MM.1S (cell line): Measurements from ENCODE around the gene INSIG2.

Experiments
- DNase-seq: peaks from one replicate; pipeline ENCODE4 v3.0.0-alpha.2; 2015
- H2AFZ ChIP-seq: fragments of 300-600 bp; sonication (generic); 2 replicates; pipeline ENCODE4 v1.6.0; 2016; ENCODE audit warnings: antibody characterized with exemption, low read length
- H3F3A ChIP-seq: fragments of 300-600 bp; sonication (generic); 2 replicates; pipeline ENCODE4 v1.6.1; 2016; ENCODE audit warnings: mild to moderate bottlenecking, antibody characterized with exemption, low read length, moderate library complexity, mixed read lengths; ENCODE audit not compliant: insufficient read depth
- H3K27ac ChIP-seq: fragments of 300-600 bp; sonication (generic); 2 replicates; pipeline ENCODE4 v1.5.1; 2016; ENCODE audit warnings: mild to moderate bottlenecking, low read length
- H3K27me3 ChIP-seq: fragments of 300-600 bp; sonication (generic); replicated peaks from 2 replicates; pipeline ENCODE4 v1.6.0; 2016; ENCODE audit warnings: low read length; ENCODE audit not compliant: insufficient read depth
- H3K36me3 ChIP-seq: fragments of 300-600 bp; sonication (generic); replicated peaks from 2 replicates; pipeline ENCODE4 v1.6.1; 2016; ENCODE audit warnings: mild to moderate bottlenecking, low read length, mixed read lengths; ENCODE audit not compliant: insufficient read depth
- H3K4me1 ChIP-seq: fragments of 300-600 bp; sonication (generic); 2 replicates; pipeline ENCODE4 v1.6.1; 2016; ENCODE audit warnings: low read length, mixed read lengths
- H3K4me2 ChIP-seq: fragments of 300-600 bp; sonication (generic); 2 replicates; pipeline ENCODE4 v1.6.0; 2016; ENCODE audit warnings: low read depth, low read length
- H3K4me3 ChIP-seq: fragments of 300-600 bp; sonication (generic); 2 replicates; pipeline ENCODE4 v1.5.1; 2016; ENCODE audit warnings: low read length, mixed read lengths
- H3K79me2 ChIP-seq: fragments of 300-600 bp; sonication (generic); 2 replicates; pipeline ENCODE4 v1.6.1; 2016; ENCODE audit warnings: mixed run types, low read length, mixed read lengths
- H3K9ac ChIP-seq: fragments of 300-600 bp; sonication (generic); 2 replicates; pipeline ENCODE4 v1.6.1; 2016; ENCODE audit warnings: low read length, mixed read lengths
- H3K9me2 ChIP-seq: fragments of 300-600 bp; sonication (generic); replicated peaks from 2 replicates; pipeline ENCODE4 v1.6.1; 2016; ENCODE audit warnings: mild to moderate bottlenecking, low read length, mixed read lengths; ENCODE audit not compliant: insufficient read depth
- H3K9me3 ChIP-seq: fragments of 300-600 bp; sonication (generic); replicated peaks from 2 replicates; pipeline ENCODE4 v1.6.1; 2016; ENCODE audit warnings: mild to moderate bottlenecking, low read length, mixed read lengths; ENCODE audit not compliant: insufficient read depth
- H4K20me1 ChIP-seq: fragments of 300-600 bp; sonication (generic); 2 replicates; pipeline ENCODE4 v1.6.1; 2016; ENCODE audit warnings: mild to moderate bottlenecking, low read length, moderate library complexity, mixed read lengths; ENCODE audit not compliant: insufficient read depth
- CTCF ChIP-seq: fragments of 300-600 bp; sonication (generic); IDR thresholded peaks from 2 replicates; pipeline ENCODE4 v1.5.1; 2016; ENCODE audit warnings: antibody characterized with exemption, low read length, mixed read lengths
- EZH2 ChIP-seq: fragments of 300-600 bp; sonication (generic); optimal IDR thresholded peaks from 2 replicates; pipeline ENCODE3; 2017; ENCODE audit warnings: low read depth, mild to moderate bottlenecking, antibody characterized with exemption, low read length, mixed read lengths
- EZH2phosphoT487 ChIP-seq: fragments of 300-600 bp; sonication (generic); IDR thresholded peaks from 2 replicates; pipeline ENCODE4 v1.6.1; 2018; ENCODE audit warnings: antibody characterized with exemption, low read length

INSIG2 gene

GRCh38 chr2:118050386-118050785 is 37.9 kb upstream of the INSIG2 start:
- 0 out of 2 replicates have a peak, but pooled peaks cover 4% of the 10 kb centered on the region for H3K4me1 ChIP-seq
- no peaks in the 10 kb centered on the region for H4K20me1 ChIP-seq
- H3K27me3 ChIP-seq: no peaks in the 10 kb centered on the region
- H3K36me3 ChIP-seq: no peaks in the 10 kb centered on the region
- no peak for DNase-seq
- TF ChIP-seq EZH2phosphoT487 (no peak), CTCF (no peak), EZH2 (no peak)
- H3F3A ChIP-seq: no peaks in the 10 kb centered on the region
- no peak overlapping the region for H3K4me2 ChIP-seq
- H3K9me3 ChIP-seq: no peaks in the 10 kb centered on the region
- H2AFZ ChIP-seq: no peak overlapping the region
- no peak overlapping the region for H3K4me3 ChIP-seq
- no peaks in the 10 kb centered on the region for H3K9me2 ChIP-seq
- no peak overlapping the region for H3K27ac ChIP-seq
- no peaks in the 10 kb centered on the region for H3K79me2 ChIP-seq
- H3K9ac ChIP-seq: no peak overlapping the region

GRCh38 chr2:118050974-118051373 is 37.3 kb upstream of the INSIG2 start:
- H2AFZ ChIP-seq: no peak overlapping the region
- no peaks in the 10 kb centered on the region for H3K79me2 ChIP-seq
- peaks cover 4% of the 10 kb centered on the region; the same call in 1 of the 2 replicates for H3K4me1 ChIP-seq
- H3K9ac ChIP-seq: no peak overlapping the region
- DNase-seq: no peak
- no peaks in the 10 kb centered on the region for H4K20me1 ChIP-seq
- no peaks in the 10 kb centered on the region for H3K9me3 ChIP-seq
- TF ChIP-seq CTCF (no peak), EZH2 (no peak), EZH2phosphoT487 (no peak)
- H3K36me3 ChIP-seq: no peaks in the 10 kb centered on the region
- no peaks in the 10 kb centered on the region for H3F3A ChIP-seq
- H3K4me3 ChIP-seq: no peak overlapping the region
- H3K9me2 ChIP-seq: no peaks in the 10 kb centered on the region
- no peaks in the 10 kb centered on the region for H3K27me3 ChIP-seq
- H3K4me2 ChIP-seq: no peak overlapping the region
- no peak overlapping the region for H3K27ac ChIP-seq

- no peaks in the 10 kb centered on the region for H3K36me3 ChIP-seq
- no peaks in the 10 kb centered on the region for H4K20me1 ChIP-seq
- H3K79me2 ChIP-seq: no peaks in the 10 kb centered on the region
- no peaks in the 10 kb centered on the region for H3K9me2 ChIP-seq
- H2AFZ ChIP-seq: no peak overlapping the region
- no peak for DNase-seq
- TF ChIP-seq EZH2phosphoT487: no peak
- no peak overlapping the region for H3K27ac ChIP-seq
- no peak overlapping the region for H3K4me2 ChIP-seq
- no peak overlapping the region for H3K4me3 ChIP-seq
- H3F3A ChIP-seq: no peaks in the 10 kb centered on the region
- no peak overlapping the region for H3K9ac ChIP-seq
- peaks cover 7% of the 10 kb centered on the region; the same call in 1 of the 2 replicates for H3K4me1 ChIP-seq
- H3K27me3 ChIP-seq: no peaks in the 10 kb centered on the region
- H3K9me3 ChIP-seq: no peaks in the 10 kb centered on the region
Observed at GRCh38 chr2:118051826-118052358, 36.4 kb upstream of the INSIG2 start.

GRCh38 chr2:118052474-118052873 is 35.8 kb upstream of the INSIG2 start:
- Histone ChIP-seq H3K9me2 (no peaks in the 10 kb centered on the region), H3K79me2 (no peaks in the 10 kb centered on the region), H3K9me3 (no peaks in the 10 kb centered on the region), H3K4me2 (no peak overlapping the region), H3F3A (no peaks in the 10 kb centered on the region), H3K9ac (no peak overlapping the region), H3K4me3 (no peak overlapping the region), H3K36me3 (no peaks in the 10 kb centered on the region), H3K27ac (no peak overlapping the region), H3K27me3 (no peaks in the 10 kb centered on the region), H3K4me1 (peaks cover 3% of the 10 kb centered on the region; the same call in 1 of the 2 replicates), H2AFZ (no peak overlapping the region), H4K20me1 (no peaks in the 10 kb centered on the region)
- no peak for DNase-seq
- TF ChIP-seq EZH2phosphoT487 (no peak), EZH2 (no peak), CTCF (no peak)
